ENCODE data around the gene ANKRD33B. TPM values are rescaled to one million over a fixed set of nuclear protein-coding genes. Genes with fewer than 3 reads are reported as not detected.

The ANKRD33B gene
- total RNA-seq, 3 donors from 2014 or later (not counting 1 experiment from before 2014, with no cell fraction given) = 2.4 to 4.3 (median 3.9) TPM

- no peak for TF ChIP-seq CTCF (IDR thresholded peaks at IDR 0.05)
- Mint-ChIP-seq H3K27me3 (ENCODE audit: low read depth in 2 of 2) (peaks cover 14 to 37% of the 10 kb centered on the region in 2 donors), H3K27ac (no peak overlapping the region), H3K9me3 (peaks cover 0 to 2% of the 10 kb centered on the region in 2 donors), H3K4me3 (no peak overlapping the region), H3K4me1 (peaks cover 18 to 31% of the 10 kb centered on the region in 2 donors), H3K36me3 (peaks cover 7% of the 10 kb centered on the region)
- ATAC-seq (no peak), DNase-seq (no peak)
- Histone ChIP-seq H3K4me3 (ENCODE audit: low read length) (no peak overlapping the region), H3K9me3 (ENCODE audit: control insufficient read depth, insufficient read depth, low read length) (no peaks in the 10 kb centered on the region), H3K4me1 (ENCODE audit: control insufficient read depth, insufficient read depth, low read length) (no peaks in the 10 kb centered on the region), H3K27ac (ENCODE audit: low read length) (no peak overlapping the region), H3K36me3 (ENCODE audit: control insufficient read depth, insufficient read depth, low read length) (no peaks in the 10 kb centered on the region), H3K27me3 (ENCODE audit: control insufficient read depth, insufficient read depth, low read length) (peaks cover 2% of the 10 kb centered on the region)
- intact Hi-C loops (cut with micrococcal nuclease) = no loop called here
- WGBS (ENCODE audit: insufficient coverage) = 94% methylated on average over 1 of the region's 1 CpG
Measured at GRCh38 chr5:10586555-10586954, 22.7 kb downstream of the ANKRD33B start.

- Mint-ChIP-seq H3K27ac (no peak overlapping the region), H3K36me3 (peaks cover 7% of the 10 kb centered on the region), H3K27me3 (ENCODE audit: low read depth in 2 of 2) (peaks cover 14 to 37% of the 10 kb centered on the region in 2 donors), H3K4me3 (no peak overlapping the region), H3K4me1 (peaks cover 18 to 26% of the 10 kb centered on the region in 2 donors), H3K9me3 (peaks cover 0 to 2% of the 10 kb centered on the region in 2 donors)
- Histone ChIP-seq H3K27me3 (ENCODE audit: control insufficient read depth, insufficient read depth, low read length) (peaks cover 2% of the 10 kb centered on the region), H3K27ac (ENCODE audit: low read length) (no peak overlapping the region), H3K4me1 (ENCODE audit: control insufficient read depth, insufficient read depth, low read length) (no peaks in the 10 kb centered on the region), H3K9me3 (ENCODE audit: control insufficient read depth, insufficient read depth, low read length) (no peaks in the 10 kb centered on the region), H3K36me3 (ENCODE audit: control insufficient read depth, insufficient read depth, low read length) (no peaks in the 10 kb centered on the region), H3K4me3 (ENCODE audit: low read length) (no peak overlapping the region)
- no peak for TF ChIP-seq CTCF (IDR thresholded peaks at IDR 0.05)
- ATAC-seq (no peak), DNase-seq (no peak)
- 81% methylated on average over 7 of the region's 8 CpGs for WGBS (ENCODE audit: insufficient coverage)
- intact Hi-C loops (cut with micrococcal nuclease) = no loop called here
Measured at GRCh38 chr5:10588109-10588775, 24.4 kb downstream of the ANKRD33B start.

- Histone ChIP-seq H3K9me3 (ENCODE audit: control insufficient read depth, insufficient read depth, low read length) (no peaks in the 10 kb centered on the region), H3K27me3 (ENCODE audit: control insufficient read depth, insufficient read depth, low read length) (peaks cover 2% of the 10 kb centered on the region), H3K4me1 (ENCODE audit: control insufficient read depth, insufficient read depth, low read length) (no peaks in the 10 kb centered on the region), H3K27ac (ENCODE audit: low read length) (no peak overlapping the region), H3K36me3 (ENCODE audit: control insufficient read depth, insufficient read depth, low read length) (no peaks in the 10 kb centered on the region), H3K4me3 (ENCODE audit: low read length) (no peak overlapping the region)
- Mint-ChIP-seq H3K36me3 (peaks cover 7% of the 10 kb centered on the region), H3K9me3 (peaks cover 0 to 2% of the 10 kb centered on the region in 2 donors), H3K27me3 (ENCODE audit: low read depth in 2 of 2) (peaks cover 11 to 31% of the 10 kb centered on the region in 2 donors), H3K4me3 (no peak overlapping the region), H3K4me1 (peaks cover 13 to 22% of the 10 kb centered on the region in 2 donors), H3K27ac (no peak overlapping the region)
- ATAC-seq (peak in 2 of 3 donors; percentile 34 to 72), DNase-seq (no peak)
- no peak for TF ChIP-seq CTCF (IDR thresholded peaks at IDR 0.05)
- intact Hi-C loops (cut with micrococcal nuclease) = no loop called here
- 25% methylated on average over 11 of the region's 11 CpGs for WGBS (ENCODE audit: insufficient coverage)
Measured at GRCh38 chr5:10588779-10589447, 25.0 kb downstream of the ANKRD33B start.
